HG03520 (cell line): ENCODE data around the gene GYPB.
"Not testable (repeated sequence)": the region's sequence is repeated elsewhere in the genome, so short reads cannot be mapped to it uniquely, and the experiment has no call there.

Source experiments
- ATAC-seq: cut with Tn5 transposase; IDR thresholded peaks from one replicate; pipeline ENCODE4 v1.9.1; 2021; ENCODE audit warnings: mild to moderate bottlenecking, moderate library complexity; ENCODE audit not compliant: unreplicated experiment

Gene GYPB

GRCh38 chr4:144019277-144019676, at the start of gene GYPB:
Gene GYPB (minus strand): TSS chr4:144019380. CDS start chr4:144019287, 93 bp downstream.
- not testable (repeated sequence) for ATAC-seq

GRCh38 chr4:144061556-144061955, 42.4 kb upstream of the GYPB start:
- not testable (repeated sequence) for ATAC-seq

GRCh38 chr4:144060234-144060859, 41.2 kb upstream of the GYPB start:
- ATAC-seq = not testable (repeated sequence)

- ATAC-seq = no peak
These were observed 37.6 kb upstream of the GYPB start for GRCh38 chr4:144056800-144057199.

GRCh38 chr4:144055336-144055735, 36.2 kb upstream of the GYPB start:
- not testable (repeated sequence) for ATAC-seq

- not testable (repeated sequence) for ATAC-seq
These were observed 32.3 kb upstream of the GYPB start for GRCh38 chr4:144051494-144051893.

GRCh38 chr4:144050631-144051030, 31.5 kb upstream of the GYPB start:
- ATAC-seq = not testable (repeated sequence)

- ATAC-seq = not testable (repeated sequence)
These were observed 30.6 kb upstream of the GYPB start for GRCh38 chr4:144049495-144050424.

- ATAC-seq = not testable (repeated sequence)
These were observed 25.8 kb upstream of the GYPB start for GRCh38 chr4:144044936-144045335.

GRCh38 chr4:144032580-144032979, 13.4 kb upstream of the GYPB start:
- not testable (repeated sequence) for ATAC-seq

GRCh38 chr4:144031875-144032274, 12.7 kb upstream of the GYPB start:
- not testable (repeated sequence) for ATAC-seq

- ATAC-seq = not testable (repeated sequence)
These were observed 12.2 kb upstream of the GYPB start for GRCh38 chr4:144031369-144031768.

GRCh38 chr4:144030708-144031107, 11.5 kb upstream of the GYPB start:
- not testable (repeated sequence) for ATAC-seq

- not testable (repeated sequence) for ATAC-seq
These were observed 7.5 kb upstream of the GYPB start for GRCh38 chr4:144026682-144027081.

- not testable (repeated sequence) for ATAC-seq
These were observed 5.3 kb upstream of the GYPB start for GRCh38 chr4:144024399-144025053.

GRCh38 chr4:144022772-144023400, 3.7 kb upstream of the GYPB start:
- ATAC-seq = not testable (repeated sequence)

- not testable (repeated sequence) for ATAC-seq
These were observed 2.3 kb upstream of the GYPB start for GRCh38 chr4:144021336-144021990.

GRCh38 chr4:144018223-144019000, 768 bp downstream of the GYPB start:
- ATAC-seq = not testable (repeated sequence)

- ATAC-seq = not testable (repeated sequence)
These were observed 1.9 kb downstream of the GYPB start for GRCh38 chr4:144017271-144017670.
